Stimulated activated CD8-positive, alpha-beta memory T cell treated with anti-CD3 and anti-CD28 coated beads, Interleukin-12 subunit alpha, Interleukin-12 subunit beta, amount 100 ng/mL, for 1 hour (primary cell): ENCODE data around the gene ING3.
"Not testable (repeated sequence)": the region's sequence is repeated elsewhere in the genome, so short reads cannot be mapped to it uniquely, and the experiment has no call there.

ENCODE experiments used
- DNase-seq: peaks from one replicate; pipeline ENCODE4 v3.0.0-alpha.2; 2020; ENCODE audit warnings: low read depth

The ING3 gene

GRCh38 chr7:120949998-120950538 lies 509 bp upstream of the ING3 start:
- no peak for DNase-seq

- no peak for DNase-seq
Observed at GRCh38 chr7:120951309-120951699, 727 bp downstream of the ING3 start.

- DNase-seq = no peak
Observed at GRCh38 chr7:120951826-120952225, 1.2 kb downstream of the ING3 start.

- DNase-seq = no peak
Observed at GRCh38 chr7:120955577-120956149, 5.1 kb downstream of the ING3 start.

- no peak for DNase-seq
Observed at GRCh38 chr7:120959929-120960484, 9.4 kb downstream of the ING3 start.

GRCh38 chr7:120960714-120961113 lies 10.1 kb downstream of the ING3 start:
- DNase-seq = no peak

- DNase-seq = no peak
Observed at GRCh38 chr7:120961638-120962173, 11.1 kb downstream of the ING3 start.

- DNase-seq = no peak
Observed at GRCh38 chr7:120964088-120964487, 13.5 kb downstream of the ING3 start.

GRCh38 chr7:120966961-120967360 lies 16.4 kb downstream of the ING3 start:
- no peak for DNase-seq

- DNase-seq = no peak
Observed at GRCh38 chr7:120973849-120974248, 23.3 kb downstream of the ING3 start.

- DNase-seq = no peak
Observed at GRCh38 chr7:120979765-120980499, 29.4 kb downstream of the ING3 start.

- DNase-seq = no peak
Observed at GRCh38 chr7:120981117-120981516, 30.5 kb downstream of the ING3 start.

GRCh38 chr7:120981888-120982615 lies 31.5 kb downstream of the ING3 start:
- DNase-seq = no peak

GRCh38 chr7:120983592-120983991 lies 33.0 kb downstream of the ING3 start:
- not testable (repeated sequence) for DNase-seq

GRCh38 chr7:120984406-120984805 lies 33.8 kb downstream of the ING3 start:
- no peak for DNase-seq

GRCh38 chr7:120985130-120985758 lies 34.7 kb downstream of the ING3 start:
- DNase-seq = no peak

GRCh38 chr7:120985839-120986238 lies 35.3 kb downstream of the ING3 start:
- DNase-seq = no peak

GRCh38 chr7:120986650-120987049 lies 36.1 kb downstream of the ING3 start:
- DNase-seq = no peak

- no peak for DNase-seq
Observed at GRCh38 chr7:120987280-120987679, 36.7 kb downstream of the ING3 start.

GRCh38 chr7:120987683-120988590 lies 37.4 kb downstream of the ING3 start:
- DNase-seq = peak; percentile 69
